ENCODE results near the gene NTM. TPM values are rescaled to one million over a fixed set of nuclear protein-coding genes. Genes with fewer than 3 reads are reported as not detected.

Gene NTM
- polyA plus RNA-seq, 1 experiment, result 33.6 TPM

DNA sequence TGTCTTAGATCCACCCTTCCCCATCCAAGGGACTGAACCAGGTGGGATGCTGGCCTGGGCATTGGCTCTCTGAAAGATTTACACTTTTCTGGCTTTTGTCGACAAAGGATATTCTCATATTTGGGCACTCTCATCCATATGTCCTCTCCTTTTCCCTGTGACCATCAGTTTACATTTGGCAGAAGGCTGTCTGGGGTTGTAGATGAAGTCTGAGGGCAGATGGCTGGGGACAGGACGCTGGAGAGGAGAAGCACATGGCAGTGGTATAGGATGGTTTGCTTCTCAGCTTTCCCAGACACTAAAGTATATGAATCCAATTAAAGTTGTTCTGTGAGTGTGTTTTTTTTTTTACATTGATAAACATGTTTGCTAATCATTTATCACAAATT lies 757.5 kb downstream of the NTM start:
- POLR2A ChIA-PET, result no interaction called here
- no peak for DNase-seq (ENCODE audit: low read depth)
- no peak overlapping the region for H3K4me3 ChIP-seq (ENCODE audit: low read depth, low read length)
- TF ChIP-seq, protein P1, sequence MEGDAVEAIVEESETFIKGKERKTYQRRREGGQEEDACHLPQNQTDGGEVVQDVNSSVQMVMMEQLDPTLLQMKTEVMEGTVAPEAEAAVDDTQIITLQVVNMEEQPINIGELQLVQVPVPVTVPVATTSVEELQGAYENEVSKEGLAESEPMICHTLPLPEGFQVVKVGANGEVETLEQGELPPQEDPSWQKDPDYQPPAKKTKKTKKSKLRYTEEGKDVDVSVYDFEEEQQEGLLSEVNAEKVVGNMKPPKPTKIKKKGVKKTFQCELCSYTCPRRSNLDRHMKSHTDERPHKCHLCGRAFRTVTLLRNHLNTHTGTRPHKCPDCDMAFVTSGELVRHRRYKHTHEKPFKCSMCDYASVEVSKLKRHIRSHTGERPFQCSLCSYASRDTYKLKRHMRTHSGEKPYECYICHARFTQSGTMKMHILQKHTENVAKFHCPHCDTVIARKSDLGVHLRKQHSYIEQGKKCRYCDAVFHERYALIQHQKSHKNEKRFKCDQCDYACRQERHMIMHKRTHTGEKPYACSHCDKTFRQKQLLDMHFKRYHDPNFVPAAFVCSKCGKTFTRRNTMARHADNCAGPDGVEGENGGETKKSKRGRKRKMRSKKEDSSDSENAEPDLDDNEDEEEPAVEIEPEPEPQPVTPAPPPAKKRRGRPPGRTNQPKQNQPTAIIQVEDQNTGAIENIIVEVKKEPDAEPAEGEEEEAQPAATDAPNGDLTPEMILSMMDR (IDR thresholded peaks at IDR 0.05; ENCODE audit: insufficient read depth, low read depth, low read length), result no peak
- H3K27me3 ChIP-seq (ENCODE audit: control insufficient read depth, insufficient read depth, low read length), result no peaks in the 10 kb centered on the region
- H3K36me3 ChIP-seq (ENCODE audit: control insufficient read depth, insufficient read depth, low read length), result no peaks in the 10 kb centered on the region
- CTCF ChIA-PET, result interaction anchor here (1.7 to 3.0 kb wide), 7 partner anchors 10 to 433 kb away, joined by 7 to 103 read pairs (median 15); no protein-coding TSS in a partner anchor

DNA sequence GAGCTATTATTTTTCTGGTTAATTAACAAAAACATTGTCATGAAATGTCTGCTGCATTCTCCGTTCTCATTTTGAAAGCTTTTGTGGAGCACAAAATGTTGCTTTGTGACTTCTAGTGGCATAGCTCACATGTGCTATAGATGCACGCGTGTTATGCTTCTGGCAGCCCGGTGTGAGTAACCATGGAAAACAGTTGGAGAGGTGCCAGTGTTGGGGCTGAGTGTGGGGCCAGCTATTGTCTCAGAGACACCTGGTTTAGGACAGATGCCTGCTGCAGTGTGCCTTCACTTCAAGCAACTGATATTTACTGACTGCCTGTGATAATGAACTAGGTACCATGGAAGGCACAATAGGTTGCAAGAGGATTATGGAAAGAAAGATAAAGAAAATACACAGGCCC lies 760.6 kb downstream of the NTM start:
- POLR2A ChIA-PET, result no interaction called here
- TF ChIP-seq, protein P1 (IDR thresholded peaks at IDR 0.05; ENCODE audit: insufficient read depth, low read depth, low read length), result no peak
- H3K27me3 ChIP-seq (ENCODE audit: control insufficient read depth, insufficient read depth, low read length), result no peaks in the 10 kb centered on the region
- CTCF ChIA-PET, result interaction anchor here (0.6 to 3.8 kb wide), 6 partner anchors 216 to 383 kb away, joined by 3 to 20 read pairs (median 5); no protein-coding TSS in a partner anchor
- no peaks in the 10 kb centered on the region for H3K36me3 ChIP-seq (ENCODE audit: control insufficient read depth, insufficient read depth, low read length)
- H3K4me3 ChIP-seq (ENCODE audit: low read depth, low read length), result no peak overlapping the region
- DNase-seq (ENCODE audit: low read depth), result no peak

DNA sequence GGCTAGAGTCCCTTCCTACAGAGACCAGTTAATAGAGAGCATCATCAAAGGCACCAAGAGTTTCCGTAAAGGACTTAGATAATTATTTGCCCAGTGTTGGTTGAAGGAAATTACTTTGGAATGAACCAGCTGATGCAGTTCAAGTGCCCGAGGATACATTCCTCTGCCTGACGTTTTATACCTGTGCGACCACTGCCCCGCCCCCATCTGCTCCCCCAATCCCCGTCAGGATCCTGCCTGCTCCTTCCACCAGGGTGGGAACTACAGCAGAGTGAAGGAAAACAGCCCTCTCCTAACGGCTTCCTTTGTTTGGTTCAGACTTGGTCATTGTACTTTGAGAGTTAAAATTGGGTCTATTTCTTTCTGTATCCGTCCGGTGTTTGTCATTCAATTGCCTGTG lies 761.5 kb downstream of the NTM start:
- TF ChIP-seq, protein P1 (IDR thresholded peaks at IDR 0.05; ENCODE audit: insufficient read depth, low read depth, low read length), result no peak
- Histone ChIP-seq H3K27me3 (ENCODE audit: control insufficient read depth, insufficient read depth, low read length) (no peaks in the 10 kb centered on the region), H3K36me3 (ENCODE audit: control insufficient read depth, insufficient read depth, low read length) (no peaks in the 10 kb centered on the region), H3K4me3 (ENCODE audit: low read depth, low read length) (no peak overlapping the region)
- DNase-seq (ENCODE audit: low read depth), result no peak
- POLR2A ChIA-PET, result no interaction called here
- CTCF ChIA-PET, result interaction anchor here (0.8 to 3.8 kb wide), 7 partner anchors 12 to 933 kb away, joined by 3 to 20 read pairs (median 5); no protein-coding TSS in a partner anchor

DNA sequence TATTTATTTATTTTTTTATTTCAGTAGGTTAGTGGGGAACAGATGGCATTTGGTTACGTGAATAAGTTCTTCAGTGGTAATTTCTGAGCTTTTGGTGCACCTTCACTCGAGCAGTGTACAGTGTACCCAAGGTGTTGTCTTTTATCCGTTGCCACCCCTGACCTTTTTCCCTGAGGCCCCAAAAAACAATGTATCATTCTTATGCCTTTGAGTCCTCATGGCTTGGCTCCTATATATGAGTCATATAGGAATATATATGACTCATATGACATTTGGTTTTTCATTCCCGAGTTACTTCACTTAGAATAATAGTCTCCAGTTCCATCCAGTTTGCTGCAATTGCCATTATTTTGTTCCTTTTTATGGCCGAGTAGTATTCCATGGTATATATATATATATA lies 763.9 kb downstream of the NTM start:
- H3K36me3 ChIP-seq (ENCODE audit: control insufficient read depth, insufficient read depth, low read length), result no peaks in the 10 kb centered on the region
- TF ChIP-seq, protein P1 (IDR thresholded peaks at IDR 0.05; ENCODE audit: insufficient read depth, low read depth, low read length), result no peak
- H3K4me3 ChIP-seq (ENCODE audit: low read depth, low read length), result no peak overlapping the region
- no peak for DNase-seq (ENCODE audit: low read depth)
- ChIA-PET POLR2A (no interaction called here), CTCF (interaction anchor here (1.0 kb wide), 2 partner anchors 13 to 223 kb away, joined by 3 to 4 read pairs; no protein-coding TSS in a partner anchor)
- no peaks in the 10 kb centered on the region for H3K27me3 ChIP-seq (ENCODE audit: control insufficient read depth, insufficient read depth, low read length)

DNA sequence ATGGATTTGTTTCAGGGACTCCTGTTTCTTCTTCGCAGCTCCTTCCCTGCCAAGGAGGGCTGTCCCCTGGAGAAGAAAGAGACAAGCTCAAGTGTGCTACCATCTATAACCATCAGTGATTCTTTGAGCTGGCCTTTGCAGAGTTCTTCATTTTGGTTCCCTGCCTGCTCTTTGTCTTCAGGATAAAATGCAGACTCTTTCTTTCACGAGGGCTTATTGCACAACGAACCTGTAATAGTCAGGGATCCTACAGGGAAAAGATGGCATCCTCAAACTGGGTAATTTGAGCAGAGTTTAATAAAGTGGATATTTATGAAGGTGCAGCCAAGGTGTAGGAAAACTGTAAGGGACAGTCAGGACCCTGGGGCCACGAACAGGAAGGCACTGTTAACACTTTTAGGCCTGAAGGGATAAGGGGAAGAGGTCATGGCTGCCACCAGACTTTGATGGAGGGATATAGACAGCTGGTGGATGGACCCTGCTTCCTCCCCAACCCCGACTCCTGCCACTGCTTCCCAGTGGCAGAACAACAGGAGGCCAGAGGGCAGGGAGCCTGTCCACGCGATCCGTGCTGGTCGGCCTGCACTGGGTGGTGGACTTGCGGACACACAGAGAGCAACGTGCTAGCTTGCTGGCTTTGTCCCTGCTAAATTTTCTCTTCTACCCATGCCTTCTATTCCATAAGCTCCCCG lies 767.0 kb downstream of the NTM start:
- CTCF ChIA-PET, result interaction anchor here (1.5 to 3.1 kb wide), 2 partner anchors 11 to 226 kb away, joined by 4 to 8 read pairs; no protein-coding TSS in a partner anchor
- H3K27me3 ChIP-seq (ENCODE audit: control insufficient read depth, insufficient read depth, low read length), result no peaks in the 10 kb centered on the region
- POLR2A ChIA-PET, result no interaction called here
- DNase-seq (ENCODE audit: low read depth), result no peak
- no peaks in the 10 kb centered on the region for H3K36me3 ChIP-seq (ENCODE audit: control insufficient read depth, insufficient read depth, low read length)
- no peak overlapping the region for H3K4me3 ChIP-seq (ENCODE audit: low read depth, low read length)
- TF ChIP-seq, protein P1 (IDR thresholded peaks at IDR 0.05; ENCODE audit: insufficient read depth, low read depth, low read length), result no peak

Measured in BJ (cell line).